Mesenchymal stem cell (in vitro differentiated cells and primary cell): ENCODE measurements around the gene NEK4.
A peak's percentile ranks its signal among the peaks of the same experiment; 100 is the strongest.

Experiments
- DNase-seq: peaks from one replicate; pipeline ENCODE4 v3.0.0-alpha.2; 2013
- H2AFZ ChIP-seq: one replicate; pipeline ENCODE4 v1.6.1; 2013; ENCODE audit warnings: low read depth, mild to moderate bottlenecking, control low read depth, inconsistent platforms, low read length, moderate library complexity
- H2AK5ac ChIP-seq: 2 replicates; pipeline ENCODE4 v1.6.1; 2013; ENCODE audit warnings: low read length, moderate library complexity, mild to moderate bottlenecking, inconsistent platforms; ENCODE audit not compliant: severe bottlenecking
- H2BK120ac ChIP-seq: one replicate; pipeline ENCODE4 v1.6.1; 2013; ENCODE audit warnings: low read depth, mild to moderate bottlenecking, inconsistent platforms, low read length, moderate library complexity
- H2BK12ac ChIP-seq, 2 experiments: one replicate each; pipeline ENCODE4 v1.6.1; 2013; ENCODE audit warnings: inconsistent platforms in 2 of 2, low read length in 2 of 2, mild to moderate bottlenecking in 2 of 2, moderate library complexity in 2 of 2, control low read depth in 1 of 2
- H2BK15ac ChIP-seq: one replicate; pipeline ENCODE4 v1.6.1; 2013; ENCODE audit warnings: mild to moderate bottlenecking, low read depth, inconsistent platforms; ENCODE audit not compliant: poor library complexity, severe bottlenecking
- H2BK5ac ChIP-seq: 2 replicates; pipeline ENCODE4 v1.6.1; 2013; ENCODE audit warnings: low read depth, mild to moderate bottlenecking, low read length, control low read depth, inconsistent platforms; ENCODE audit not compliant: poor library complexity, severe bottlenecking
- H3K14ac ChIP-seq, 2 experiments: one replicate each; pipeline ENCODE4 v1.6.1; 2013; ENCODE audit warnings: inconsistent platforms in 2 of 2, low read length in 2 of 2, control low read depth in 1 of 2, mild to moderate bottlenecking in 1 of 2, moderate library complexity in 1 of 2
- H3K18ac ChIP-seq, 2 experiments: one replicate each; pipeline ENCODE4 v1.6.1; 2013; ENCODE audit warnings: inconsistent platforms in 2 of 2, low read length in 2 of 2, control low read depth in 1 of 2, low read depth in 1 of 2, mild to moderate bottlenecking in 1 of 2
- H3K23ac ChIP-seq, 2 experiments: one replicate each; pipeline ENCODE4 v1.6.1; 2013; ENCODE audit warnings: inconsistent platforms in 2 of 2, low read length in 2 of 2, mild to moderate bottlenecking in 2 of 2, moderate library complexity in 2 of 2, control low read depth in 1 of 2
- H3K27ac ChIP-seq: 2 replicates; pipeline ENCODE4 v1.5.1; 2013; ENCODE audit warnings: mild to moderate bottlenecking, moderate library complexity, low read length, control low read depth, inconsistent platforms; ENCODE audit not compliant: poor library complexity, severe bottlenecking
- H3K27me3 ChIP-seq, 2 experiments: 2 replicates each; pipeline versions ENCODE4 v1.6.1 to v1.7.0; 2013; ENCODE audit warnings: low read length in 2 of 2, mild to moderate bottlenecking in 2 of 2, moderate library complexity in 2 of 2, control low read depth in 1 of 2, inconsistent platforms in 1 of 2; ENCODE audit not compliant: control insufficient read depth in 1 of 2, insufficient read depth in 1 of 2
- H3K36me3 ChIP-seq, 2 experiments: 2 replicates each; pipeline versions ENCODE4 v1.6.1 to v1.7.0; 2013; ENCODE audit warnings: low read length in 2 of 2, control low read depth in 1 of 2, inconsistent platforms in 1 of 2, low read depth in 1 of 2, mild to moderate bottlenecking in 1 of 2; ENCODE audit not compliant: insufficient read depth in 2 of 2, control insufficient read depth in 1 of 2
- H3K4ac ChIP-seq, 2 experiments: one replicate each; pipeline ENCODE4 v1.6.1; 2013; ENCODE audit warnings: inconsistent platforms in 2 of 2, low read length in 2 of 2, mild to moderate bottlenecking in 2 of 2, moderate library complexity in 2 of 2, control low read depth in 1 of 2, low read depth in 1 of 2
- H3K4me1 ChIP-seq: 2 replicates; pipeline ENCODE4 v1.6.1; 2013; ENCODE audit warnings: low read depth, low read length, control low read depth; ENCODE audit not compliant: control insufficient read depth, insufficient read depth
- H3K4me2 ChIP-seq: 2 replicates; pipeline ENCODE4 v1.6.1; 2013; ENCODE audit warnings: low read length, mild to moderate bottlenecking, inconsistent platforms; ENCODE audit not compliant: poor library complexity, severe bottlenecking
- H3K4me3 ChIP-seq, 2 experiments: 2 replicates each; pipeline versions ENCODE4 v1.5.1 to v1.7.0; 2013; ENCODE audit warnings: low read length in 2 of 2, mild to moderate bottlenecking in 2 of 2, control low read depth in 1 of 2, low read depth in 1 of 2; ENCODE audit not compliant: insufficient read depth in 1 of 2
- H3K79me1 ChIP-seq: replicated peaks from 2 replicates; pipeline ENCODE4 v1.6.1; 2013; ENCODE audit warnings: mild to moderate bottlenecking, control low read depth, low read length, inconsistent platforms; ENCODE audit not compliant: poor library complexity, severe bottlenecking
- H3K9ac ChIP-seq: 2 replicates; pipeline ENCODE4 v1.7.0; 2013; ENCODE audit warnings: mild to moderate bottlenecking, low read length, moderate library complexity
- H3K9me3 ChIP-seq: 2 replicates; pipeline ENCODE4 v1.7.0; 2013; ENCODE audit warnings: mild to moderate bottlenecking, low read length; ENCODE audit not compliant: control insufficient read depth
- H4K8ac ChIP-seq: one replicate; pipeline ENCODE4 v1.6.1; 2013; ENCODE audit warnings: inconsistent platforms, mild to moderate bottlenecking, low read length, moderate library complexity
- H4K91ac ChIP-seq: one replicate; pipeline ENCODE4 v1.6.1; 2013; ENCODE audit warnings: mild to moderate bottlenecking, low read length, inconsistent platforms
- WGBS: methylation state at CpG from one replicate; pipeline ENCODE4 v1.1.7; 2013; ENCODE audit warnings: mixed read lengths; 5-methylcytosine and 5-hydroxymethylcytosine counted together

The NEK4 gene

DNA sequence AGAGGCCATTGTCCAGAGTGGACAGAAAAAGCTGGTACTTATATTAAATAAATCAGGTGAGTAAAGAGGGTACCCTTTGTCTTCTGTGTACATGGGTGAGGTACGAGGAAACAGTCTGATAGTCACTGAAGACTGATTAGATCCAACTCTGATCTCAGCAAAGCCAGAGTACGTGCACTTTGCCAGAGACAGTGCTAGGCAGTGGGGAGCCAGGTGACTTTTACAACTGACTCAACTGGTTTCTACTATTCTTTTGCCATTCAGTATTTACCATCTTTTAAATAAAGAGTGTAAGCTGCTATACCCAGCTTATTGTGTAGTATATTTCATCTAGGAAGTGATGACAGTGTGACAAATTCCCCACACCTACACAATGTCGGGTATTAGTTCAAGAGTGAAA lies 81.6 kb downstream of the NEK4 start:
- H3K14ac ChIP-seq = no peak overlapping the region
- H3K4me3 ChIP-seq = no peak overlapping the region
- no peak overlapping the region for H3K4ac ChIP-seq
- no peak overlapping the region for H3K27ac ChIP-seq
- H2BK120ac ChIP-seq = no peak overlapping the region
- H3K9me3 ChIP-seq = no peaks in the 10 kb centered on the region
- H3K79me1 ChIP-seq = peaks cover 8% of the 10 kb centered on the region
- H3K36me3 ChIP-seq = peaks cover 36 to 74% of the 10 kb centered on the region in 2 experiments
- H3K9ac ChIP-seq = peak overlapping the region; percentile 96
- no peak overlapping the region for H2BK5ac ChIP-seq
- H3K4me2 ChIP-seq = no peak overlapping the region
- no peak overlapping the region for H2AK5ac ChIP-seq
- H4K8ac ChIP-seq = no peak overlapping the region
- H4K91ac ChIP-seq = no peak overlapping the region
- H3K18ac ChIP-seq = no peak overlapping the region
- peaks cover 3% of the 10 kb centered on the region for H3K4me1 ChIP-seq
- WGBS = 98% methylated on average over 3 of the region's 3 CpGs
- no peak overlapping the region for H2AFZ ChIP-seq
- H3K27me3 ChIP-seq = no peaks in the 10 kb centered on the region
- H3K23ac ChIP-seq = no peak overlapping the region
- no peak for DNase-seq
- no peak overlapping the region for H2BK15ac ChIP-seq
- H2BK12ac ChIP-seq = no peak overlapping the region

DNA sequence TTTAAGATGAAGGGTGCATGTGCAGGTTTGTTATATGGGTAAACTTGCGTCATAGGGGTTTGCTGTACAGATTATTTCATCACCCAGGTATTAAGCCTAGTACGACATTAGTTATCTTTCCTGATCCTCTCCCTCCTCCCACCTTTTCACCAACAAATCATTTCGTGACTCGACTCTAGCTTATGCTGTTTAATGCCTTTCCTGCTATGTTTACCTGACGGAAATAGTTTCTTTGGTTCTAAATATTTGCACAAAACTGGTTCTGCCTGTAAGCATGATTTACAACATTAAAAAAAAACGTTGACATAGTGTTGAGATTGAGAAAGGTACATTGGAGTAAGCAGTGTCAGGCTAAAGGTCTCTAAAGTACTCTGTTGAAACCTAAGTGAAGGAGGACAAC lies 82.5 kb downstream of the NEK4 start:
- Histone ChIP-seq H3K23ac (no peak overlapping the region), H3K9ac (peak overlapping the region; percentile 96), H3K27me3 (no peaks in the 10 kb centered on the region), H3K4me2 (no peak overlapping the region), H3K79me1 (peaks cover 6% of the 10 kb centered on the region), H2BK12ac (no peak overlapping the region), H3K27ac (no peak overlapping the region), H3K4ac (no peak overlapping the region), H2BK5ac (no peak overlapping the region), H3K36me3 (peaks cover 33 to 65% of the 10 kb centered on the region in 2 experiments), H2AFZ (no peak overlapping the region), H3K18ac (no peak overlapping the region), H3K14ac (no peak overlapping the region), H4K8ac (no peak overlapping the region), H2AK5ac (no peak overlapping the region), H2BK120ac (no peak overlapping the region), H2BK15ac (no peak overlapping the region), H4K91ac (no peak overlapping the region), H3K9me3 (no peaks in the 10 kb centered on the region), H3K4me3 (no peak overlapping the region), H3K4me1 (peaks cover 8% of the 10 kb centered on the region)
- 97% methylated on average over 6 of the region's 6 CpGs for WGBS
- no peak for DNase-seq

DNA sequence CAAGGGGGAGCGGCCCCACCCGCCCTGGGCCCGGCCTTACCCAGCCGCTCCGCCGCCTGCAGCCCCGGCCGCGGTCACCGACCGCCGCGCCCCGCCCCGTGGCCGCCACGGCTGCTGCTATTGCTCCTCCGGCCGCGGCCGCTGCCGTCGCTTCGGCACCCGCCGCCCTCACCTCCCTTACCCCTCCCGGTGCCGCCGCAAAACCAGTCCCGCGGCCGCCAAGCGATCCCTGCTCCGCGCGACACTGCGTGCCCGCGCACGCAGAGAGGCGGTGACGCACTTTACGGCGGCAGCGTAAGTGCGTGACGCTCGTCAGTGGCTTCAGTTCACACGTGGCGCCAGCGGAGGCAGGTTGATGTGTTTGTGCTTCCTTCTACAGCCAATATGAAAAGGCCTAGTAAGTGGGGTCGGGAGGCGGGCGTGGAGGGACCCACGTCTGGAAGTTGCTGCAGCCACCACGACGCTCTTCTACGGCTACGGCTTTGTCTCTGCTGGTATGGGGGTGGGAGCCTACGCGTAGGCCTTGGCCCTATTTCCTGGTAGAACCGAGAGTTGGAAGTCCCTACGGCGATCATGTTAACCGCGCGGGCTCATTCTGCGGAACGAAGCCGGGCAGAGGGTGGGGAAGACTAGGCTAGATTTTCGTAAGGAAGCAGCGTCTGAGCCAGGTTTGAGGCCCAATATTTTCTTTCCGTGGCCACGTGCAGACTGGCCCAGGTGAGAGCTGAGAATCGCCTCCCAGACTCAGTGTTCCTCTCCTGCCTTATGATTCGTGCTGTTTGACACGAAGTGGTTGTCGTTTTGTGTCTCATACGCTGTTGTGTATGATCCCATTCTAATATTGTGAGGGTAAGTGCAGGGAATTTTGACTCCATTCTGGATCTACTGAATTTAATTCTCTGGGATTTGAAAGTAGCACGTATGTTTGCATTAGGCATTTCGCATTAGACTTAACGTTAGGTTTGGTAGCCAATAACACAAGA lies 84.7 kb downstream of the NEK4 start, which contains the start of the genes GNL3 and PBRM1:
Gene GNL3 (plus strand): TSS at position 324 of the 983 bp plus-strand sequence. CDS start 61 bp downstream, at position 385.
Gene PBRM1 (minus strand): TSS at position 205 of the 983 bp plus-strand sequence.
- H3K27ac ChIP-seq = peak within 1 kb of the TSS; percentile 78
- H3K4me1 ChIP-seq = peaks cover 8% of the 10 kb centered on the region
- H3K14ac ChIP-seq = peak within 1 kb of the TSS; percentile 98 to 100
- H2AFZ ChIP-seq = peak within 1 kb of the TSS; percentile 90
- H3K23ac ChIP-seq = peak within 1 kb of the TSS in 1 of 2 experiments; percentile 91
- peak within 1 kb of the TSS; percentile 99 for H2BK120ac ChIP-seq
- H3K9ac ChIP-seq = peak within 1 kb of the TSS; percentile 96
- no peak within 1 kb of the TSS for H2AK5ac ChIP-seq
- DNase-seq = peak; percentile 97
- H2BK15ac ChIP-seq = peak within 1 kb of the TSS; percentile 100
- peak within 1 kb of the TSS; percentile 100 for H4K91ac ChIP-seq
- H3K27me3 ChIP-seq = no peaks in the 10 kb centered on the region
- H3K36me3 ChIP-seq = peaks cover 20 to 42% of the 10 kb centered on the region in 2 experiments
- H4K8ac ChIP-seq = peak within 1 kb of the TSS; percentile 99
- H3K18ac ChIP-seq = peak within 1 kb of the TSS; percentile 98 to 100
- peak within 1 kb of the TSS; percentile 92 for H2BK5ac ChIP-seq
- peak within 1 kb of the TSS; percentile 85 to 96 for H3K4me3 ChIP-seq
- peak within 1 kb of the TSS; percentile 92 to 100 for H3K4ac ChIP-seq
- peak within 1 kb of the TSS; percentile 64 for H3K4me2 ChIP-seq
- peak within 1 kb of the TSS in 1 of 2 experiments; percentile 59 for H2BK12ac ChIP-seq
- no peaks in the 10 kb centered on the region for H3K9me3 ChIP-seq
- under 1% methylated on average over 81 of the region's 82 CpGs for WGBS
- peaks cover 6% of the 10 kb centered on the region for H3K79me1 ChIP-seq

DNA sequence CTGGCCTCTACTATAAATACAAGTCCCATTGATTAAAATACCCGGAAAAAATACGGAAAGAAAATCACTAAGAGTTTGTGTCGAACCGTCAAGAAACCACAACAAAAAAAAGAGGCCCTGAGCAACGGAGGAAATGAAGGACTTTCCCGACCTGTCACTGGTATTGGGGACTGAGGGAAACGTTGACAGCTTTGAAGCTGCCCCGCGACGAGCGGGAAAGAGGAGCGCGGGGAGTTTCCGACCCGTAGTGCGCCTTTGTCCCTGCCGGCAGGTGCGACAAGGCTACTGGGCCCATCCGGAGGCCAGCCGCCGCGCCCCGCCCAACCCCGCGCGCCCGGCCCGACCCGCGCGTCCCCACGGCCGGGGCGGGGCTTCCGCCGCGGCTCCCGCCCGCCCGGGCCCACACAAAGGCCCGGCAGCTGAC lies 85.4 kb downstream of the NEK4 start:
- H3K27me3 ChIP-seq = no peaks in the 10 kb centered on the region
- peak overlapping the region; percentile 99 for H2BK120ac ChIP-seq
- 2% methylated on average over 15 of the region's 41 CpGs for WGBS
- H3K79me1 ChIP-seq = peaks cover 7% of the 10 kb centered on the region
- no peak overlapping the region for H2AFZ ChIP-seq
- peak overlapping the region; percentile 92 to 100 for H3K4ac ChIP-seq
- peak overlapping the region; percentile 98 to 100 for H3K18ac ChIP-seq
- H3K27ac ChIP-seq = peak overlapping the region; percentile 77
- H3K4me3 ChIP-seq = peak overlapping the region; percentile 85 to 96
- peak overlapping the region; percentile 100 for H2BK15ac ChIP-seq
- peak overlapping the region; percentile 100 for H4K91ac ChIP-seq
- no peak overlapping the region for H2BK5ac ChIP-seq
- H3K9ac ChIP-seq = peak overlapping the region; percentile 96
- H2BK12ac ChIP-seq = no peak overlapping the region
- H2AK5ac ChIP-seq = no peak overlapping the region
- peaks cover 18 to 38% of the 10 kb centered on the region in 2 experiments for H3K36me3 ChIP-seq
- peak overlapping the region in 1 of 2 experiments; percentile 100 for H3K14ac ChIP-seq
- no peak overlapping the region for H3K23ac ChIP-seq
- no peaks in the 10 kb centered on the region for H3K9me3 ChIP-seq
- DNase-seq = peak; percentile 75
- peak overlapping the region; percentile 50 for H3K4me2 ChIP-seq
- H4K8ac ChIP-seq = peak overlapping the region; percentile 99
- H3K4me1 ChIP-seq = peaks cover 8% of the 10 kb centered on the region
